SK-N-SH (cell line): ENCODE data around the gene ELMOD2. TPM values are rescaled to one million over a fixed set of nuclear protein-coding genes. Genes with fewer than 3 reads are reported as not detected.
A peak's percentile ranks its signal among the peaks of the same experiment; 100 is the strongest.

Experiments
- CTCF ChIA-PET: fragments of 300-600, 350-600 bp; formaldehyde crosslinking; extraction: SDS; loops from one replicate; lab custom pipeline; 2021; lab: Yijun Ruan, JAX
- POLR2A ChIA-PET: fragments of 350-600 bp; sonication (Branson Sonifier 250); formaldehyde crosslinking; extraction: SDS; loops from one replicate; lab custom pipeline; 2020; ENCODE audit warnings: antibody characterized with exemption, inconsistent platforms; lab: Yijun Ruan, JAX
- DNase-seq: peaks from one replicate; pipeline ENCODE4 v3.0.0; 2012
- H2AFZ ChIP-seq: fragments of 200-600 bp; sonication (generic); 2 replicates; pipeline ENCODE4 v1.8.1; 2016; ENCODE audit warnings: antibody characterized with exemption, mild to moderate bottlenecking, low read depth
- H3F3A ChIP-seq: fragments of 200-600 bp; sonication (generic); replicated peaks from 2 replicates; pipeline ENCODE3; 2016; ENCODE audit warnings: antibody characterized with exemption, mild to moderate bottlenecking; ENCODE audit not compliant: insufficient read depth
- H3K27ac ChIP-seq, 2 experiments: fragments of 200-500 bp in 1 of 2; fragments of 200-600 bp in 1 of 2; sonication (Bioruptor generic) in 1 of 2; sonication (generic), shearing (Covaris generic) in 1 of 2; 2 replicates each; pipeline versions ENCODE4 v1.5.1 to v1.6.1; 2014 to 2016; ENCODE audit warnings: low read depth in 2 of 2, inconsistent platforms in 1 of 2, low read length in 1 of 2, mild to moderate bottlenecking in 1 of 2, mixed read lengths in 1 of 2
- H3K27me3 ChIP-seq: fragments of 200-600 bp; sonication (generic), shearing (Covaris generic); 2 replicates; pipeline ENCODE4 v1.6.1; 2016; ENCODE audit warnings: mixed run types; ENCODE audit not compliant: insufficient read depth
- H3K36me3 ChIP-seq, 2 experiments: fragments of 200-500 bp in 1 of 2; fragments of 200-600 bp in 1 of 2; sonication (Bioruptor generic) in 1 of 2; sonication (generic) in 1 of 2; replicated peaks in 1 of 2; 2 replicates each; pipeline versions ENCODE3 to v1.5.1; 2014 to 2016; ENCODE audit warnings: low read length in 1 of 2, mild to moderate bottlenecking in 1 of 2; ENCODE audit not compliant: insufficient read depth in 2 of 2, control insufficient read depth in 1 of 2
- H3K4me1 ChIP-seq, 2 experiments: fragments of 200-500 bp in 1 of 2; fragments of 200-600 bp in 1 of 2; sonication (Bioruptor generic) in 1 of 2; sonication (generic), shearing (Covaris generic) in 1 of 2; 2 replicates each; pipeline versions ENCODE4 v1.5.1 to v1.6.1; 2014 to 2016; ENCODE audit warnings: low read depth in 1 of 2, low read length in 1 of 2, mixed run types in 1 of 2; ENCODE audit not compliant: insufficient read depth in 2 of 2, control insufficient read depth in 1 of 2
- H3K4me2 ChIP-seq: fragments of 200-600 bp; sonication (generic), shearing (Covaris generic); 2 replicates; pipeline ENCODE4 v1.6.1; 2017; ENCODE audit warnings: mixed run types
- H3K4me3 ChIP-seq, 2 experiments: fragments of 200-500 bp in 1 of 2; fragments of 200-600 bp in 1 of 2; sonication (Bioruptor generic) in 1 of 2; sonication (generic), shearing (Covaris generic) in 1 of 2; 2 replicates each; pipeline versions ENCODE4 v1.5.1 to v1.8.1; 2014 to 2016; ENCODE audit warnings: low read depth in 2 of 2, inconsistent platforms in 1 of 2, low read length in 1 of 2, mild to moderate bottlenecking in 1 of 2, mixed read lengths in 1 of 2, moderate library complexity in 1 of 2
- H3K79me2 ChIP-seq: fragments of 200-600 bp; sonication (generic); 2 replicates; pipeline ENCODE4 v1.8.1; 2017; ENCODE audit warnings: mild to moderate bottlenecking; ENCODE audit not compliant: insufficient read depth
- H3K9ac ChIP-seq: fragments of 200-600 bp; sonication (generic); 2 replicates; pipeline ENCODE4 v1.6.1; 2017; ENCODE audit warnings: mixed run types
- H3K9me2 ChIP-seq: fragments of 200-600 bp; sonication (generic); 2 replicates; pipeline ENCODE4 v1.6.1; 2017; ENCODE audit warnings: mixed run types
- H3K9me3 ChIP-seq: fragments of 200-600 bp; sonication (generic); 2 replicates; pipeline ENCODE4 v1.6.1; 2017; ENCODE audit warnings: mixed run types, mild to moderate bottlenecking, moderate library complexity
- H4K20me1 ChIP-seq: fragments of 200-600 bp; sonication (generic); 2 replicates; pipeline ENCODE4 v1.6.1; 2017; ENCODE audit warnings: mild to moderate bottlenecking, mixed run types; ENCODE audit not compliant: insufficient read depth
- EP300 ChIP-seq, 2 experiments: IDR thresholded peaks; 2 replicates each; pipeline versions ENCODE4 v1.4.0 to v1.6.1; 2012; ENCODE audit warnings: borderline replicate concordance in 1 of 2, low read depth in 1 of 2, low read length in 1 of 2
- FOSL2 ChIP-seq: IDR thresholded peaks from 2 replicates; pipeline ENCODE4 v1.4.0; 2012; ENCODE audit warnings: low read depth, mild to moderate bottlenecking, moderate library complexity, borderline replicate concordance
- FOXJ3 ChIP-seq: sonication (generic); formaldehyde crosslinking; IDR thresholded peaks from 2 replicates; pipeline ENCODE4 v1.5.1; 2020; ENCODE audit warnings: mild to moderate bottlenecking, missing genetic modification reagents
- GABPA ChIP-seq: IDR thresholded peaks from 2 replicates; pipeline ENCODE4 v1.4.0; 2012; ENCODE audit warnings: low read depth, mild to moderate bottlenecking
- MXI1 ChIP-seq: IDR thresholded peaks from 2 replicates; pipeline ENCODE4 v1.6.1; 2012; ENCODE audit warnings: mild to moderate bottlenecking, low read depth, low read length, improper control_type of control experiment
- RAD21 ChIP-seq: IDR thresholded peaks from 2 replicates; pipeline ENCODE4 v1.6.1; 2012; ENCODE audit warnings: mild to moderate bottlenecking, low read length
- RFX5 ChIP-seq: IDR thresholded peaks from 2 replicates; pipeline ENCODE4 v1.6.1; 2012; ENCODE audit warnings: mild to moderate bottlenecking, improper control_type of control experiment, low read length
- RXRA ChIP-seq: IDR thresholded peaks from 2 replicates; pipeline ENCODE4 v1.4.0; 2012; ENCODE audit warnings: low read depth, mild to moderate bottlenecking, borderline replicate concordance
- SMC3 ChIP-seq: IDR thresholded peaks from 2 replicates; pipeline ENCODE4 v1.6.1; 2012; ENCODE audit warnings: low read depth, low read length, improper control_type of control experiment
- WGBS: methylation state at CpG from one replicate; pipeline ENCODE4 v1.1.6; 2017; ENCODE audit warnings: low lambda C conversion rate; 5-methylcytosine and 5-hydroxymethylcytosine counted together
- polyA plus RNA-seq, 3 experiments: library from polyadenylated mRNA; depleted of rRNA; stranded (reverse); fragments of >200 nt; gene quantifications; 2 replicates each; pipeline ENCODE4 v1.2.3, GENCODE V29; 2012
- TF ChIP-seq, protein P1 (sequence below): IDR thresholded peaks from 2 replicates; pipeline ENCODE4 v1.6.1; 2012; ENCODE audit warnings: mild to moderate bottlenecking, low read depth, low read length, moderate library complexity
- TF ChIP-seq, protein P2 (sequence below): fragments of 200-600 bp; sonication (generic); IDR thresholded peaks from 2 replicates; pipeline ENCODE4 v1.6.1; 2017; ENCODE audit warnings: antibody characterized with exemption, mild to moderate bottlenecking, moderate library complexity

The ELMOD2 gene
- polyA plus RNA-seq, 1 of the 3 experiments (the other 2 are of a cell fraction) = 5.0 TPM

DNA sequence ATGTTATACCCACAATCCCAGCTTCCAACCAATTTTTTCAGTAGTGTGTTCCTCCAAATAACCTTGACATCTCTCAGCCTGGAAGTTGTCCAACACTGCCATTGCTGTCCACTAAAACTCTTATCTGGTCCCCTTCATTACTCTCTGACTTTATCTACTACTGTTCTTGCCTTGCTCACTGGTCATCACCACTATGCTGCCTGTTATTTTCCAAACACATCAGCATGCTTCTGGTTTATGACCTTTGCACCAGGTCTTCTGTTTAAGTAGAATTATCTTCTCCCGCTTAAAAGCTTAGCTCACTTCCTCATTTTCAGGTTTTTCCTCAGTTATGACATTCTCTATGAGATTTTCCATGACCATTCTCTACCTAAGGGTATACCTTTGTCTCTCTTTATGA lies 5.5 kb downstream of the ELMOD2 start (continued):
- TF ChIP-seq, protein P1, sequence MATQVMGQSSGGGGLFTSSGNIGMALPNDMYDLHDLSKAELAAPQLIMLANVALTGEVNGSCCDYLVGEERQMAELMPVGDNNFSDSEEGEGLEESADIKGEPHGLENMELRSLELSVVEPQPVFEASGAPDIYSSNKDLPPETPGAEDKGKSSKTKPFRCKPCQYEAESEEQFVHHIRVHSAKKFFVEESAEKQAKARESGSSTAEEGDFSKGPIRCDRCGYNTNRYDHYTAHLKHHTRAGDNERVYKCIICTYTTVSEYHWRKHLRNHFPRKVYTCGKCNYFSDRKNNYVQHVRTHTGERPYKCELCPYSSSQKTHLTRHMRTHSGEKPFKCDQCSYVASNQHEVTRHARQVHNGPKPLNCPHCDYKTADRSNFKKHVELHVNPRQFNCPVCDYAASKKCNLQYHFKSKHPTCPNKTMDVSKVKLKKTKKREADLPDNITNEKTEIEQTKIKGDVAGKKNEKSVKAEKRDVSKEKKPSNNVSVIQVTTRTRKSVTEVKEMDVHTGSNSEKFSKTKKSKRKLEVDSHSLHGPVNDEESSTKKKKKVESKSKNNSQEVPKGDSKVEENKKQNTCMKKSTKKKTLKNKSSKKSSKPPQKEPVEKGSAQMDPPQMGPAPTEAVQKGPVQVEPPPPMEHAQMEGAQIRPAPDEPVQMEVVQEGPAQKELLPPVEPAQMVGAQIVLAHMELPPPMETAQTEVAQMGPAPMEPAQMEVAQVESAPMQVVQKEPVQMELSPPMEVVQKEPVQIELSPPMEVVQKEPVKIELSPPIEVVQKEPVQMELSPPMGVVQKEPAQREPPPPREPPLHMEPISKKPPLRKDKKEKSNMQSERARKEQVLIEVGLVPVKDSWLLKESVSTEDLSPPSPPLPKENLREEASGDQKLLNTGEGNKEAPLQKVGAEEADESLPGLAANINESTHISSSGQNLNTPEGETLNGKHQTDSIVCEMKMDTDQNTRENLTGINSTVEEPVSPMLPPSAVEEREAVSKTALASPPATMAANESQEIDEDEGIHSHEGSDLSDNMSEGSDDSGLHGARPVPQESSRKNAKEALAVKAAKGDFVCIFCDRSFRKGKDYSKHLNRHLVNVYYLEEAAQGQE = no peak
- TF ChIP-seq EP300 (IDR thresholded peaks at IDR 0.05; ENCODE audit: borderline replicate concordance in 1 of 2, low read depth in 1 of 2, low read length in 1 of 2) = peak in 1 of 2 experiments; percentile 30; a peak in 2 of 4 replicates
- no peak for TF ChIP-seq RXRA
- TF ChIP-seq SMC3 = no peak

DNA sequence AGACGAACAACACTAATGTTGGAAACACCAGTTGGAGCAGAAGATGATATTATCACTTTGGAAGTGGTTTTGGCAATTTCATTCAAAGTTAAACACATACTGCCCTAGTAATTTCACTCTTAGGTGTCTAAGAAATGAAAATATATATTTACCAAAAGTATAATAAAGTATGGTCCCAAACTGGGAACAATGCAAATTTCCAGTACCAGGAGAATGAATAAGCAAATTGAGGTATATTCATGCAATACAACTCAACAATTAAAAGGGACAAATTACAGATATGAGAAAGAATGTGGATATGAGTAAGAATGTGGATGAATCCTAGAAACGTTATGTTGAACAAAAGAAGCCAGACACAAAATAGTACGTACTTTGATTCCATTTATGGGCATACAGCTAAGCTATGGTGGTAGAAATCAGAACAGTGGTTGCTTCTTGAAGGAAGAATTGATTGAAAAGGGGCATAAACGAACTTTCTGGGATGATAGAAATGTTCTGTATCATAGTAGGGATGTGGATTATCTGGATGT lies 10.0 kb downstream of the ELMOD2 start:
- peaks cover 0 to 3% of the 10 kb centered on the region in 2 experiments; a peak in 2 of 4 replicates for H3K4me1 ChIP-seq
- H3K9ac ChIP-seq = no peak overlapping the region
- no peak for TF ChIP-seq FOSL2
- no peak for TF ChIP-seq RFX5
- no peak for TF ChIP-seq MXI1
- no peak for TF ChIP-seq GABPA
- TF ChIP-seq FOXJ3 (CRISPR knock-in tag) = no peak
- no peak for TF ChIP-seq RAD21
- no peak for TF ChIP-seq SMC3
- TF ChIP-seq, protein P2, sequence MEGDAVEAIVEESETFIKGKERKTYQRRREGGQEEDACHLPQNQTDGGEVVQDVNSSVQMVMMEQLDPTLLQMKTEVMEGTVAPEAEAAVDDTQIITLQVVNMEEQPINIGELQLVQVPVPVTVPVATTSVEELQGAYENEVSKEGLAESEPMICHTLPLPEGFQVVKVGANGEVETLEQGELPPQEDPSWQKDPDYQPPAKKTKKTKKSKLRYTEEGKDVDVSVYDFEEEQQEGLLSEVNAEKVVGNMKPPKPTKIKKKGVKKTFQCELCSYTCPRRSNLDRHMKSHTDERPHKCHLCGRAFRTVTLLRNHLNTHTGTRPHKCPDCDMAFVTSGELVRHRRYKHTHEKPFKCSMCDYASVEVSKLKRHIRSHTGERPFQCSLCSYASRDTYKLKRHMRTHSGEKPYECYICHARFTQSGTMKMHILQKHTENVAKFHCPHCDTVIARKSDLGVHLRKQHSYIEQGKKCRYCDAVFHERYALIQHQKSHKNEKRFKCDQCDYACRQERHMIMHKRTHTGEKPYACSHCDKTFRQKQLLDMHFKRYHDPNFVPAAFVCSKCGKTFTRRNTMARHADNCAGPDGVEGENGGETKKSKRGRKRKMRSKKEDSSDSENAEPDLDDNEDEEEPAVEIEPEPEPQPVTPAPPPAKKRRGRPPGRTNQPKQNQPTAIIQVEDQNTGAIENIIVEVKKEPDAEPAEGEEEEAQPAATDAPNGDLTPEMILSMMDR = no peak
- no peaks in the 10 kb centered on the region for H3F3A ChIP-seq
- H2AFZ ChIP-seq = no peak overlapping the region
- H3K27me3 ChIP-seq = no peaks in the 10 kb centered on the region
- H3K4me3 ChIP-seq = no peak overlapping the region
- ChIA-PET POLR2A (no interaction called here), CTCF (interaction anchor here (1.6 kb wide), 1 partner anchor 317 kb away, joined by 4 read pairs; no protein-coding TSS in a partner anchor)
- no peak overlapping the region for H3K4me2 ChIP-seq
- peaks cover 48 to 61% of the 10 kb centered on the region in 2 experiments for H3K36me3 ChIP-seq
- H3K27ac ChIP-seq = peak overlapping the region in 1 of 2 experiments; percentile 44; a peak in 2 of 4 replicates
- H4K20me1 ChIP-seq = no peaks in the 10 kb centered on the region
- no peaks in the 10 kb centered on the region for H3K79me2 ChIP-seq
- no peaks in the 10 kb centered on the region for H3K9me3 ChIP-seq
- WGBS = 69% methylated on average over 4 of the region's 4 CpGs
- no peaks in the 10 kb centered on the region for H3K9me2 ChIP-seq
- DNase-seq = no peak
